DND-41 (cell line): ENCODE data around the gene FGF2.
"Not testable (repeated sequence)": the region's sequence is repeated elsewhere in the genome, so short reads cannot be mapped to it uniquely, and the experiment has no call there.

Experiments used
- ATAC-seq: fragments of 200-7000 bp; cut with Tn5 transposase; 3 replicates; pipeline ENCODE4 v1.9.1; 2021; ENCODE audit warnings: low read depth; ENCODE audit not compliant: insufficient read depth
- DNase-seq: peaks from one replicate; pipeline ENCODE4 v3.0.0-alpha.2; 2020
- H2AFZ ChIP-seq: 2 replicates; pipeline ENCODE4 v1.6.0; 2012; ENCODE audit warnings: low read depth, low read length
- H3K27ac ChIP-seq: 2 replicates; pipeline ENCODE4 v1.5.1; 2012; ENCODE audit warnings: low read length, inconsistent platforms
- H3K27me3 ChIP-seq: fragments of 200-600 bp; sonication (generic); 2 replicates; pipeline ENCODE4 v1.6.0; 2012; ENCODE audit warnings: low read length, mild to moderate bottlenecking, inconsistent platforms; ENCODE audit not compliant: insufficient read depth, poor library complexity
- H3K36me3 ChIP-seq: 2 replicates; pipeline ENCODE4 v1.5.1; 2012; ENCODE audit warnings: low read length, inconsistent platforms; ENCODE audit not compliant: insufficient read depth
- H3K4me1 ChIP-seq: 2 replicates; pipeline ENCODE4 v1.5.1; 2012; ENCODE audit warnings: mild to moderate bottlenecking, low read length; ENCODE audit not compliant: insufficient read depth
- H3K4me2 ChIP-seq: 2 replicates; pipeline ENCODE4 v1.6.0; 2012; ENCODE audit warnings: mild to moderate bottlenecking, moderate library complexity, low read length, inconsistent platforms; ENCODE audit not compliant: insufficient read depth
- H3K4me3 ChIP-seq, 2 experiments: fragments of 200-600 bp in 1 of 2; shearing (Covaris generic) in 1 of 2; 2 replicates each; pipeline ENCODE4 v1.5.1; 2012 to 2016; ENCODE audit warnings: inconsistent platforms in 2 of 2, low read length in 2 of 2, mild to moderate bottlenecking in 2 of 2, low read depth in 1 of 2, moderate library complexity in 1 of 2
- H3K79me2 ChIP-seq: 2 replicates; pipeline ENCODE4 v1.6.0; 2012; ENCODE audit warnings: low read length, inconsistent platforms; ENCODE audit not compliant: insufficient read depth
- H3K9ac ChIP-seq: 2 replicates; pipeline ENCODE4 v1.6.0; 2012; ENCODE audit warnings: low read depth, mild to moderate bottlenecking, inconsistent platforms, low read length, moderate library complexity
- H3K9me3 ChIP-seq: 2 replicates; pipeline ENCODE4 v1.5.1; 2012; ENCODE audit warnings: low read length, moderate library complexity, mild to moderate bottlenecking, inconsistent platforms; ENCODE audit not compliant: insufficient read depth, severe bottlenecking
- H4K20me1 ChIP-seq: 2 replicates; pipeline ENCODE4 v1.6.0; 2012; ENCODE audit warnings: low read length; ENCODE audit not compliant: insufficient read depth
- EZH2 ChIP-seq: IDR thresholded peaks from 3 replicates; pipeline ENCODE4 v1.6.1; 2012; ENCODE audit warnings: borderline replicate concordance, low read depth, mild to moderate bottlenecking, moderate library complexity, low read length, inconsistent platforms; ENCODE audit not compliant: severe bottlenecking
- TF ChIP-seq, protein P1 (sequence below): IDR thresholded peaks from 2 replicates; pipeline ENCODE4 v1.5.1; 2012; ENCODE audit warnings: borderline replicate concordance, low read length, moderate library complexity, mild to moderate bottlenecking; ENCODE audit not compliant: poor library complexity, severe bottlenecking; ENCODE audit errors: extremely low read depth

Gene FGF2

DNA sequence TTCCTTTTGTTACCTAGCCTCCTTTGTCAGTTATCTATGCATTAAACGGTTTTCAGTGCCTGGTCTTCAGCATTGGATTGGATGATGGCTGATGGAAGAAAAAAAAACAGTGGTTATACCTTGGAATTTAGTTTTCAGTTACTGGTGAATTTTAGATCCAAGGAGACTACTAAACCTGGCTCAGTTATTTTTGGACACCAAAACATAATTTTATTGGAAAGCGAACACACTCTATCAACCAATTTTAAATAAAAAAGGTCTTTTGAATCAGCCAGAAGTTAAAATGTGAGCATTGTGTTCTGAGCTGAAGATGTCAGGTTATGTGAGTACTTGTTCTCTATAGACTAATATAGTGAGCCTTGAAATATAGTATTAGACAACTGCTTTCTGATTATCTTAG, 32.1 kb downstream of the FGF2 start:
- Histone ChIP-seq H3K27ac (no peak overlapping the region), H2AFZ (no peak overlapping the region), H3K27me3 (peaks cover 11% of the 10 kb centered on the region), H3K9ac (no peak overlapping the region), H3K4me1 (no peaks in the 10 kb centered on the region), H4K20me1 (no peaks in the 10 kb centered on the region), H3K36me3 (no peaks in the 10 kb centered on the region), H3K4me3 (no peak overlapping the region), H3K4me2 (no peak overlapping the region), H3K9me3 (no peaks in the 10 kb centered on the region), H3K79me2 (no peaks in the 10 kb centered on the region)
- DNase-seq (no peak), ATAC-seq (no peak)
- TF ChIP-seq EZH2: no peak
- TF ChIP-seq, protein P1, sequence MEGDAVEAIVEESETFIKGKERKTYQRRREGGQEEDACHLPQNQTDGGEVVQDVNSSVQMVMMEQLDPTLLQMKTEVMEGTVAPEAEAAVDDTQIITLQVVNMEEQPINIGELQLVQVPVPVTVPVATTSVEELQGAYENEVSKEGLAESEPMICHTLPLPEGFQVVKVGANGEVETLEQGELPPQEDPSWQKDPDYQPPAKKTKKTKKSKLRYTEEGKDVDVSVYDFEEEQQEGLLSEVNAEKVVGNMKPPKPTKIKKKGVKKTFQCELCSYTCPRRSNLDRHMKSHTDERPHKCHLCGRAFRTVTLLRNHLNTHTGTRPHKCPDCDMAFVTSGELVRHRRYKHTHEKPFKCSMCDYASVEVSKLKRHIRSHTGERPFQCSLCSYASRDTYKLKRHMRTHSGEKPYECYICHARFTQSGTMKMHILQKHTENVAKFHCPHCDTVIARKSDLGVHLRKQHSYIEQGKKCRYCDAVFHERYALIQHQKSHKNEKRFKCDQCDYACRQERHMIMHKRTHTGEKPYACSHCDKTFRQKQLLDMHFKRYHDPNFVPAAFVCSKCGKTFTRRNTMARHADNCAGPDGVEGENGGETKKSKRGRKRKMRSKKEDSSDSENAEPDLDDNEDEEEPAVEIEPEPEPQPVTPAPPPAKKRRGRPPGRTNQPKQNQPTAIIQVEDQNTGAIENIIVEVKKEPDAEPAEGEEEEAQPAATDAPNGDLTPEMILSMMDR: no peak

- DNase-seq (no peak), ATAC-seq (no peak)
- no peak overlapping the region for H3K27ac ChIP-seq
- no peaks in the 10 kb centered on the region for H3K36me3 ChIP-seq
- H4K20me1 ChIP-seq: no peaks in the 10 kb centered on the region
- H3K27me3 ChIP-seq: peaks cover 15% of the 10 kb centered on the region
- no peaks in the 10 kb centered on the region for H3K4me1 ChIP-seq
- H3K79me2 ChIP-seq: no peaks in the 10 kb centered on the region
- no peak overlapping the region for H2AFZ ChIP-seq
- no peak for TF ChIP-seq EZH2
- TF ChIP-seq, protein P1: no peak
- no peaks in the 10 kb centered on the region for H3K9me3 ChIP-seq
- H3K9ac ChIP-seq: no peak overlapping the region
- H3K4me3 ChIP-seq: no peak overlapping the region
- no peak overlapping the region for H3K4me2 ChIP-seq
These were observed 34.7 kb downstream of the FGF2 start for GRCh38 chr4:122861172-122861943.

DNA sequence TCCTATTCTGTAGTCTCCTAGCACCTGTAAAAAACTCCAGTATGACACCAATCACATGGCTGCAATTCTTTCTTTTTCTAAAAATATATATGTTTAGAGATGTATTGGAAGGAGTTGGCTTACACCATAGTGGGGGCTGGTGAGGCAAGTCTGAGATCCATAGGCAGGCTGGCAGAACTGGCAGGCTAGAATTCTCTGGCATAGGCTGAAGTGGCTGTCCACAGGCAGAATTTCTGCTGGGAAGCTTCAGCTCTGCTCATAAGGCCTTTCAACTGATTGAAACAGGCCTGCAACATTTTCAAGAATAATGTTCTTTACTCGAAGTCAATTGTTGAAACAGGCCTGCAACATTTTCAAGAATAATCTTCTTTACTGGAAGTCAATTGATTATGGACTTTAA, 37.0 kb downstream of the FGF2 start:
- H3K4me2 ChIP-seq: no peak overlapping the region
- H3K4me1 ChIP-seq: no peaks in the 10 kb centered on the region
- H3K9me3 ChIP-seq: no peaks in the 10 kb centered on the region
- ATAC-seq: no peak
- H2AFZ ChIP-seq: no peak overlapping the region
- no peaks in the 10 kb centered on the region for H3K79me2 ChIP-seq
- no peak for DNase-seq
- TF ChIP-seq, protein P1: no peak
- TF ChIP-seq EZH2: no peak
- no peak overlapping the region for H3K4me3 ChIP-seq
- H3K27ac ChIP-seq: no peak overlapping the region
- peaks cover 15% of the 10 kb centered on the region for H3K27me3 ChIP-seq
- no peaks in the 10 kb centered on the region for H4K20me1 ChIP-seq
- H3K36me3 ChIP-seq: no peaks in the 10 kb centered on the region
- H3K9ac ChIP-seq: no peak overlapping the region

DNA sequence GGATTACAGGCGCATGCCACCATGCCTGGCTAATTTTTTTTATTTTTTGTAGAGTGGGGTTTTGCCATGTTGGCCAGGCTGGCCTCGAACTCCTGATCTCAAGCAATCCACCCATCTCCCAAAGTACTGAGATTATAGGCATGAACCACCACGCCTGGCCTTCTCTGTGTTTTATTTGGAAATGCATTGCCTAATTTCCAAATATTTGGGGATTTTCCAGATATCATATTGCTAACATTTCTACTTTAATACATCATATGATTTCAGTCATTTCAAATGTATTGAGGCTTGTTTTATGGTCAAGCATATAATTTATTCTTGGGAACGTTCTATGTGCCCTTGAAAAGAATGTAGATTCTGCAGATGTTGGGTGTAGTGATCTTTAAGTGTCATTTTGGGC, 38.8 kb downstream of the FGF2 start:
- Histone ChIP-seq H4K20me1 (no peaks in the 10 kb centered on the region), H2AFZ (no peak overlapping the region), H3K36me3 (no peaks in the 10 kb centered on the region), H3K79me2 (no peaks in the 10 kb centered on the region), H3K9me3 (no peaks in the 10 kb centered on the region), H3K4me1 (no peaks in the 10 kb centered on the region), H3K9ac (no peak overlapping the region), H3K4me3 (no peak overlapping the region), H3K27me3 (peaks cover 15% of the 10 kb centered on the region), H3K27ac (no peak overlapping the region), H3K4me2 (no peak overlapping the region)
- TF ChIP-seq EZH2: no peak
- TF ChIP-seq, protein P1: no peak
- ATAC-seq: no peak
- DNase-seq: no peak

DNA sequence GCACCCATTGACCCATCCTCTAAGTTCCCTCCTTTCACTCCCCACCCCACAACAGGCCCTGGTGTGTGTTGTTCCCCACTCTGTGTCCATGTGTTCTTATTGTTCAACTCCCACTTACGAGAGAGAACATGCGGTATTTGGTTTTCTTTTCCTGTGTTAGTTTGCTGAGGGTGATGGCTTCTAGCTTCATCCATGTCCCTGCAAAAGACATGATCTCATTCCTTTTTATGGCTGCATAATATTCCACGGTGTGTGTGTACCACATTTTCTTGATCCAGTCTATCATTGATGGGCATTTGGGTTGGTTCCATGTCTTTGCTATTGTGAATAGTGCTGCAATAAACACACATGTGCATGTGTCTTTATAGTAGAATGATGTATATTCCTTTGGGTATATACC, 41.6 kb downstream of the FGF2 start:
- H2AFZ ChIP-seq, H3K4me1 ChIP-seq, DNase-seq, H3K9me3 ChIP-seq, ATAC-seq, H3K9ac ChIP-seq, H4K20me1 ChIP-seq, H3K4me2 ChIP-seq, H3K27ac ChIP-seq, H3K79me2 ChIP-seq, H3K4me3 ChIP-seq, H3K27me3 ChIP-seq, H3K36me3 ChIP-seq: not testable (repeated sequence)
